Activated T-cell treated with anti-CD3 and anti-CD28 coated beads, Interleukin-2, amount 50 U/mL, for 72 hours (primary cell): ENCODE data around the gene EFNA5. TPM values are rescaled to one million over a fixed set of nuclear protein-coding genes. Genes with fewer than 3 reads are reported as not detected.

Experiments used
- ATAC-seq, 2 donors: fragments of 150-1000 bp; cut with Tn5 transposase; replicated peaks in 1 of 2; 2 replicates each; pipeline ENCODE4 v1.10.0; 2021; ENCODE audit warnings: moderate library complexity in 2 of 2, mild to moderate bottlenecking in 1 of 2
- DNase-seq, 2 donors: peaks; one replicate each; pipeline ENCODE4 v3.0.0; 2021 to 2022; ENCODE audit warnings: mixed read lengths in 1 of 2
- H3K27ac Mint-ChIP-seq: one replicate; pipeline ENCODE4 v1.8.0; 2022; ENCODE audit warnings: mild to moderate bottlenecking, moderate library complexity, mixed read lengths
- H3K27me3 Mint-ChIP-seq: one replicate; pipeline ENCODE4 v1.8.0; 2022; ENCODE audit warnings: low read depth, mixed read lengths
- H3K36me3 Mint-ChIP-seq, 2 donors: one replicate each; pipeline ENCODE4 v1.8.0; 2022; ENCODE audit warnings: mixed read lengths in 2 of 2, mild to moderate bottlenecking in 1 of 2; ENCODE audit not compliant: insufficient read depth in 2 of 2
- H3K4me1 Mint-ChIP-seq: one replicate; pipeline ENCODE4 v1.8.0; 2022; ENCODE audit warnings: low read depth, mixed read lengths
- H3K4me3 Mint-ChIP-seq, 2 donors: one replicate each; pipeline ENCODE4 v1.8.0; 2022; ENCODE audit warnings: mild to moderate bottlenecking in 2 of 2, mixed read lengths in 2 of 2, moderate library complexity in 2 of 2
- H3K9me3 Mint-ChIP-seq, 2 donors: one replicate each; pipeline ENCODE4 v1.8.0; 2022; ENCODE audit warnings: mixed read lengths in 2 of 2
- total RNA-seq, 2 donors: library from RNA; stranded (reverse); gene quantifications; one replicate each; pipeline ENCODE4 v1.2.3, GENCODE V29; 2022

Gene EFNA5
- total RNA-seq, 2 donors from 2014 or later: 0.35 TPM; not detected in 1

- DNase-seq (no peak), ATAC-seq (no peak)
- Mint-ChIP-seq H3K9me3 (peaks cover 1 to 3% of the 10 kb centered on the region in 2 donors), H3K27me3 (peaks cover 16% of the 10 kb centered on the region), H3K4me3 (no peak overlapping the region), H3K36me3 (no peaks in the 10 kb centered on the region), H3K27ac (no peak overlapping the region), H3K4me1 (no peaks in the 10 kb centered on the region)
These were observed 16.7 kb upstream of the EFNA5 start for GRCh38 chr5:107687404-107687803.

- ATAC-seq (no peak), DNase-seq (no peak)
- Mint-ChIP-seq H3K9me3 (no peaks in the 10 kb centered on the region), H3K4me3 (no peak overlapping the region), H3K27me3 (peaks cover 30% of the 10 kb centered on the region), H3K4me1 (no peaks in the 10 kb centered on the region), H3K27ac (no peak overlapping the region), H3K36me3 (no peaks in the 10 kb centered on the region)
These were observed 11.8 kb upstream of the EFNA5 start for GRCh38 chr5:107682533-107682932.

DNA sequence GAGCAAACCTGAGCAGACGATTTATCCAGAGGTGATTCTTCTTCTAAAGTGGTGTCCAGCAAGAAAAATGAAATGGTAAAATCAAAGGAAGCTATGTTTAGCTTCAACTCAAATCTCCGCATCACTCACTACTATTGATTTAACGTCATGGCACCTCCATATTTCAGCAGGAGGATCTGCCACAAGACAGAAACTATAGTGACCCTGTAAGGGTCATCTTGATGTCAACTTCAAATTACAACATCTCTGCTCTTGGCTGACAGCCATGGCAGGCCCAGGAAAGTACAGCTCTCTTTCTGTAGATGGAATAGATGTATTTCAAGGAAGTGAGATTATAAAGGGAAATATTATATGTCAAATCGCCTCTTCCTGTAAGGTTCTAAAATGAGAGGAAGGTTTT is 10.1 kb upstream of the EFNA5 start:
- Mint-ChIP-seq H3K27me3 (peaks cover 33% of the 10 kb centered on the region), H3K4me1 (no peaks in the 10 kb centered on the region), H3K9me3 (no peaks in the 10 kb centered on the region), H3K27ac (no peak overlapping the region), H3K36me3 (no peaks in the 10 kb centered on the region), H3K4me3 (no peak overlapping the region)
- ATAC-seq (no peak), DNase-seq (no peak)

- no peak for DNase-seq
- ATAC-seq: no peak
- H3K36me3 Mint-ChIP-seq: no peaks in the 10 kb centered on the region
- H3K4me3 Mint-ChIP-seq: no peak overlapping the region
- H3K27ac Mint-ChIP-seq: no peak overlapping the region
- peaks cover 40% of the 10 kb centered on the region for H3K27me3 Mint-ChIP-seq
- H3K4me1 Mint-ChIP-seq: no peaks in the 10 kb centered on the region
- H3K9me3 Mint-ChIP-seq: no peaks in the 10 kb centered on the region
These were observed 9.4 kb upstream of the EFNA5 start for GRCh38 chr5:107680099-107680498.

GRCh38 chr5:107676702-107677101 is 6.0 kb upstream of the EFNA5 start:
- Mint-ChIP-seq H3K36me3 (no peaks in the 10 kb centered on the region), H3K4me3 (no peak overlapping the region), H3K27ac (no peak overlapping the region), H3K4me1 (peaks cover 17% of the 10 kb centered on the region), H3K27me3 (peaks cover 61% of the 10 kb centered on the region), H3K9me3 (no peaks in the 10 kb centered on the region)
- DNase-seq (no peak), ATAC-seq (no peak)

GRCh38 chr5:107675201-107675600 is 4.5 kb upstream of the EFNA5 start:
- peaks cover 62% of the 10 kb centered on the region for H3K27me3 Mint-ChIP-seq
- DNase-seq (no peak), ATAC-seq (no peak)
- peaks cover 24% of the 10 kb centered on the region for H3K4me1 Mint-ChIP-seq
- H3K36me3 Mint-ChIP-seq: no peaks in the 10 kb centered on the region
- no peak overlapping the region for H3K4me3 Mint-ChIP-seq
- H3K9me3 Mint-ChIP-seq: no peaks in the 10 kb centered on the region
- H3K27ac Mint-ChIP-seq: no peak overlapping the region

DNA sequence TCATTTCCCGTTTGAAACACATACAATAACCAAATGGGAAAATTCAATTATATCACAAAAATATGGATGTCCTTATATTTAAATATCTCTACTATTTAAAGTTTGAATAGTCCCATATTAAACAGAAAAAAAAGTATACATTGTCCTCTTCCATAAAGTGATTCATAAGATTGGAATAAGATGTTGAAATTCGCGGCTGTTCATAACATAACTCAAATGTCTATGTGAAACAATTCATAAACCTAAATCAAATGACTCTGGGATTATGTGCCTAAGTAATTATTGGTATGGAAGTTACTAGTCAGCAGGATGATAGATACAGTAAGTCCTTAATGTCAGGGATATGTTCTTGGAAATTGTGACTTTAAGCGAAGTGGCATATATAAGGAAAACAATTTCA is 3.9 kb upstream of the EFNA5 start:
- H3K9me3 Mint-ChIP-seq: no peaks in the 10 kb centered on the region
- H3K4me3 Mint-ChIP-seq: no peak overlapping the region
- peaks cover 59% of the 10 kb centered on the region for H3K27me3 Mint-ChIP-seq
- ATAC-seq (no peak), DNase-seq (no peak)
- H3K4me1 Mint-ChIP-seq: peaks cover 24% of the 10 kb centered on the region
- no peaks in the 10 kb centered on the region for H3K36me3 Mint-ChIP-seq
- no peak overlapping the region for H3K27ac Mint-ChIP-seq

GRCh38 chr5:107673368-107674136 is 2.8 kb upstream of the EFNA5 start:
- peak; percentile 81 to 82 for DNase-seq
- no peak overlapping the region for H3K27ac Mint-ChIP-seq

DNA sequence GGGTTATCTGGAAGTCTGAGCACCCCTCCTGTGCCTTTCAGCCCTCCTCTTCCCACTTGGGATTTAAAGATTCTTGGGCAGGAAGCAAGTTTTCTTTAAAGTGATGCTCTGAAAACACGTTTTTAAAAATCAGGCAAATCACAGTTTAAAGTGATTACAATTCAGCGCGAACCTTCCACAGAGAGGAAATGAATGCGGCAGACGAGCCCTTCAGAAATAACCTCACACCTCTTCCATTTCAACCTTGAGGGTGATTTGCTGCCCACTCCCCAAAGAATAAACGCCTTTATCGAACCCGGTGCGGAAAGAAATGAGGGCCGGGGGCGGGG is 2.3 kb upstream of the EFNA5 start:
- peak overlapping the region; percentile 63 to 72 for H3K4me3 Mint-ChIP-seq
- no peak overlapping the region for H3K27ac Mint-ChIP-seq
- H3K27me3 Mint-ChIP-seq: peaks cover 74% of the 10 kb centered on the region
- ATAC-seq (peak in 1 of 2 donors; percentile 7), DNase-seq (no peak)
- no peaks in the 10 kb centered on the region for H3K36me3 Mint-ChIP-seq
- peaks cover 24% of the 10 kb centered on the region for H3K4me1 Mint-ChIP-seq
- no peaks in the 10 kb centered on the region for H3K9me3 Mint-ChIP-seq

More at GRCh38 chr5:107673368-107674136, 2.8 kb upstream of the EFNA5 start:
- peak overlapping the region; percentile 63 to 72 for H3K4me3 Mint-ChIP-seq
- H3K9me3 Mint-ChIP-seq: no peaks in the 10 kb centered on the region
- peaks cover 24% of the 10 kb centered on the region for H3K4me1 Mint-ChIP-seq
- H3K27me3 Mint-ChIP-seq: peaks cover 69% of the 10 kb centered on the region
- ATAC-seq: peak; percentile 72 to 73
- H3K36me3 Mint-ChIP-seq: no peaks in the 10 kb centered on the region

DNA sequence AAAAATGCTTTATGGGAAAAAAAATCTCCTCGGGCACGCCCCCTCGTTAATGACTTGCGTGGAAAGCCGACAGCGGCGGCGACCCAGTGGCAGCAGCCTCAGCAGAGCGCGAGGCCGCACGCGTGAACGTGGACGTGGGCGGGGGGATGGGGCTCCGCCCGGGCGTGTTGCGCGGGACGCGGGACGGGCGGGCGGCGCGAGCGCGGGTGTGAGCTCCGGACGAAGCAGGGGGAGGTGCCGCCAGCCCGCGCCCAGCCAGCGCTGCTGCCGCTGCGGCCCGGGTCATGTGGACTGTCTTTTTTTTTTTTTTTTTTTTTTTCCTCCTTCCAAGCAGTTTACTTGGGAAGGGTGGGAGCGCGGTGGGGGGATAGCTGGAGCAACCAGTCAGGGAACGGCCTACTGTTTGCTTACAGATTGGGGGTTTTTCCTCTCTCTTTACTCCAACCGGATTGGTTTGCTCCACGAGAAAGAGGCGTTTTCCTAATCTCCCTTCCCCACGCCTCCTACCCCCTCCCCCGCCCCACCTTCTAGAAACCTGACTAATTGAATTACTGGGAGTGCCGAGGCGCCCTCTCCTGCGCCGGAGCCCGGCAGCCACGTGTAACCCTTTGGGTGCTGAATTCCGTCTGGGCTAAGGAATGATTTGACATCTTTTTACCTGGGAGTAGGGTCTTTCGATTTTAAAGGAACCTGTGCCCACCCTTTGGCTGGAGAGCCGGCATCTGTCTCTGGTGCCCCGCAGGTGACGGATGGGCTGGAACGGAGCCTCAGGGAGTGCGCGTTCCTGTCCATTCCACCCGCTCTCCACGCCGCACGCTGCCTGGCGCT is 1.7 kb upstream of the EFNA5 start:
- peak; percentile 17 to 31 for DNase-seq
- Mint-ChIP-seq H3K27ac (no peak overlapping the region), H3K4me1 (peaks cover 24% of the 10 kb centered on the region), H3K36me3 (no peaks in the 10 kb centered on the region), H3K9me3 (no peaks in the 10 kb centered on the region), H3K4me3 (peak overlapping the region; percentile 87 to 89), H3K27me3 (peaks cover 77% of the 10 kb centered on the region)
- peak in 1 of 2 donors; percentile 20 for ATAC-seq

DNA sequence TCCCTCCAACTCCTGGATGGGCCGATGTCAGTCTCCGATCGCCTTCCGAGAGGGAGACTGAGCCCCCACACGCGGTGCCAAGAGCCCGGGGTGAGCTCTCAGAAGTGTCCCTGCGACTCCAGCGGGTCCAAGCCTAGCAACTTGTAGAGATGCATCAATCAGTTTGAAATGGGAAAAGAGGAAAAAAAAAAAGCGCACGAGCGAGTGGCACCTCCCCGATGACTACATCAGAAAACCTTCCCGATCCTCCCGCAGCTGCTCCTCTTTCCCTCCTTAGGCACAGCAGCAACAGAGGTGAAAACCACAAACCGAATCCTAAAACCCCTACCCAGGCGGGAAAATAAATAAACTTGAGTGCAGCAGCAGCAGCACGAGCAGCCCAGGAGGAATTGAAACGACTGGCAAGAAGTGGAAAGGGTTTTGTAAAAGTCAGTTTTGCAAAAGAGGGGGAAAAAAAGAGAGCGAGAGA is 1.0 kb upstream of the EFNA5 start:
- Mint-ChIP-seq H3K9me3 (no peaks in the 10 kb centered on the region), H3K27ac (no peak overlapping the region), H3K4me3 (peak overlapping the region; percentile 87 to 89), H3K4me1 (peaks cover 24% of the 10 kb centered on the region), H3K36me3 (no peaks in the 10 kb centered on the region), H3K27me3 (peaks cover 77% of the 10 kb centered on the region)
- DNase-seq (no peak), ATAC-seq (no peak)

DNA sequence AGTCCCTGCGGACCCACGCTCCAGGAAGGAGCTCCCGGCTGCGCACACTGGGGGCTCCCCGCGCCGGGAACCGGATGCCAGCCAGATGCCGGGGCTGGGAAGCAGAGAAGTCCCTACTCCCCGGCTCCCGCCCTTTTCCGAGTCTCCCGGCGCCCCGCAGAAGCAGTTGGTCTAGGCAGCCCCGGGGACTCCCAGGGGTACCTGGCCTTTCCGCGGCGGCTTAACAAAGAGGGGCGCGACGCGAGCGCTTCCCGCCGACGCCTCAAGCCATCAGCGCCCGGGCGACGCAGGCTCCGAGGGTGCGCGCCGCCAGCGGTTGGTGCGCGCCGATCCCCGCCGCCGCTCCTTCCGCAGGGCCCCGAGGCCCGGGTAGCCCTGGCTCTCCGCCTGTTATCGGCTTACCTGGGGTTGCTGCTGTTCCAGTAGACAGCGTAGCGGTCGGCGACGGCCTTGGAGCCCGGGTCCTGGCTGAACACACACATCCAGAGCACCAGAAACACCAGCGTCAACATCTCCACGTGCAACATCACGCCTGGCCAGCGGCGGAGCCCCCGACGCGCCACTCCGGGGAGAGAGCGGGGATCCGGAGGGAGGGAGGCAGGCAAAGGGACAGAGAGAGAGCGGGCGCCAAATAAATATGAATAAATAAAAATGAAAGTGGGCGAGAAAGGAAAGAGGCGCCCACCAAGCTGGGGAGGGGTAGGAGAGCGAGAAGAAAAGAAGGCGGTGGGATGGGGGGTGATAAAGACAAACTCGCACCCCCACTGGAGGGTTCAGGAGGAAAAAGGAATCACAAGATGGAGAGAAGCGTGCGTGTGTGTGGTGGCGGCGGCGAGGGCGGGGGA is 428 bp downstream of the EFNA5 start:
- Mint-ChIP-seq H3K4me3 (peak overlapping the region; percentile 82 to 85), H3K27ac (no peak overlapping the region), H3K36me3 (no peaks in the 10 kb centered on the region), H3K4me1 (peaks cover 24% of the 10 kb centered on the region), H3K27me3 (peaks cover 72% of the 10 kb centered on the region), H3K9me3 (no peaks in the 10 kb centered on the region)
- ATAC-seq (peak; percentile 33 to 50), DNase-seq (peak; percentile 25 to 35)
